GM23338 (cell line): ENCODE results near the gene PAX9. TPM values are rescaled to one million over a fixed set of nuclear protein-coding genes. Genes with fewer than 3 reads are reported as not detected.

Source experiments
- ATAC-seq: fragments of 200-7000 bp; cut with Tn5 transposase; 3 replicates; pipeline ENCODE4 v1.9.1; 2020
- DNase-seq: peaks from one replicate; pipeline ENCODE4 v3.0.0-alpha.2; 2015; ENCODE audit warnings: low spot score
- H2AFZ ChIP-seq: fragments of 200-600 bp; sonication (generic); 2 replicates; pipeline ENCODE4 v1.8.0; 2016; ENCODE audit warnings: antibody characterized with exemption, mild to moderate bottlenecking, moderate library complexity
- H3F3A ChIP-seq: fragments of 200-600 bp; sonication (generic); replicated peaks from 2 replicates; pipeline ENCODE4 v1.8.0; 2017; ENCODE audit warnings: antibody characterized with exemption, mixed run types, low read depth
- H3K27ac ChIP-seq: fragments of 200-600 bp; sonication (generic); 2 replicates; pipeline ENCODE4 v1.6.1; 2016; ENCODE audit warnings: low read depth
- H3K27me3 ChIP-seq: fragments of 200-600 bp; sonication (generic); 2 replicates; pipeline ENCODE4 v1.8.0; 2016; ENCODE audit warnings: mild to moderate bottlenecking, mixed run types, moderate library complexity; ENCODE audit not compliant: insufficient read depth
- H3K36me3 ChIP-seq: fragments of 200-600 bp; sonication (generic); 2 replicates; pipeline ENCODE4 v1.8.0; 2016; ENCODE audit warnings: mild to moderate bottlenecking; ENCODE audit not compliant: insufficient read depth
- H3K4me1 ChIP-seq: fragments of 200-600 bp; sonication (generic); 2 replicates; pipeline ENCODE4 v1.8.0; 2016; ENCODE audit warnings: mild to moderate bottlenecking, moderate library complexity; ENCODE audit not compliant: insufficient read depth
- H3K4me2 ChIP-seq: fragments of 200-600 bp; sonication (generic); 2 replicates; pipeline ENCODE4 v1.7.1; 2017; ENCODE audit warnings: mixed run types
- H3K4me3 ChIP-seq: fragments of 200-600 bp; sonication (generic); 2 replicates; pipeline ENCODE4 v1.6.1; 2016; ENCODE audit warnings: mixed run types
- H3K79me2 ChIP-seq: fragments of 200-600 bp; sonication (generic); replicated peaks from 2 replicates; pipeline ENCODE4 v1.8.0; 2017; ENCODE audit warnings: mild to moderate bottlenecking; ENCODE audit not compliant: insufficient read depth
- H3K9me2 ChIP-seq: fragments of 200-600 bp; sonication (generic); 2 replicates; pipeline ENCODE4 v1.8.0; 2017; ENCODE audit not compliant: insufficient read depth
- H4K20me1 ChIP-seq: fragments of 200-600 bp; sonication (generic); replicated peaks from 2 replicates; pipeline ENCODE4 v1.8.0; 2017; ENCODE audit warnings: mild to moderate bottlenecking; ENCODE audit not compliant: insufficient read depth
- H3K27ac Mint-ChIP-seq: 2 replicates; pipeline ENCODE4 v1.8.0; 2020; ENCODE audit warnings: inconsistent platforms, mild to moderate bottlenecking, moderate library complexity, mixed read lengths
- H3K27me3 Mint-ChIP-seq: 3 replicates; pipeline ENCODE4 v1.8.0; 2022; ENCODE audit warnings: low read depth, mild to moderate bottlenecking, moderate library complexity, mixed read lengths, inconsistent platforms; ENCODE audit not compliant: insufficient read depth, poor library complexity
- H3K36me3 Mint-ChIP-seq: 3 replicates; pipeline ENCODE4 v1.8.0; 2021; ENCODE audit warnings: low read depth, mild to moderate bottlenecking, inconsistent platforms, moderate library complexity, mixed read lengths
- H3K4me1 Mint-ChIP-seq: 3 replicates; pipeline ENCODE4 v1.8.0; 2020; ENCODE audit warnings: mild to moderate bottlenecking, inconsistent platforms, mixed read lengths
- H3K4me3 Mint-ChIP-seq: 3 replicates; pipeline ENCODE4 v1.8.0; 2021; ENCODE audit warnings: moderate library complexity, mild to moderate bottlenecking, inconsistent platforms, mixed read lengths
- H3K9me3 Mint-ChIP-seq: 3 replicates; pipeline ENCODE4 v1.8.0; 2020; ENCODE audit warnings: moderate library complexity, mild to moderate bottlenecking, inconsistent platforms, mixed read lengths
- CREB1 ChIP-seq: fragments of 250-450 bp; sonication (Bioruptor Pico); IDR thresholded peaks from 2 replicates; pipeline ENCODE4 v1.5.0; 2020; ENCODE audit warnings: low read depth, mild to moderate bottlenecking, moderate library complexity
- EZH2 ChIP-seq: fragments of 200-600 bp; sonication (generic); IDR thresholded peaks from one replicate; pipeline ENCODE4 v1.8.0; 2017; ENCODE audit warnings: antibody characterized with exemption, mild to moderate bottlenecking, low read depth; ENCODE audit not compliant: unreplicated experiment
- EZH2phosphoT487 ChIP-seq: fragments of 200-600 bp; sonication (generic); IDR thresholded peaks from one replicate; pipeline ENCODE4 v1.8.1; 2018; ENCODE audit warnings: antibody characterized with exemption; ENCODE audit not compliant: unreplicated experiment
- JUNB ChIP-seq: IDR thresholded peaks from one replicate; pipeline ENCODE4 v1.6.1; 2016; ENCODE audit warnings: antibody characterized with exemption; ENCODE audit not compliant: unreplicated experiment
- NANOG ChIP-seq: IDR thresholded peaks from 2 replicates; pipeline ENCODE4 v1.6.1; 2016; ENCODE audit warnings: antibody characterized with exemption, borderline replicate concordance
- POLR2AphosphoS5 ChIP-seq: IDR thresholded peaks from 2 replicates; pipeline ENCODE4 v1.6.1; 2016; ENCODE audit warnings: antibody characterized with exemption, low read depth
- STAT1 ChIP-seq: IDR thresholded peaks from one replicate; pipeline ENCODE4 v1.6.1; 2016; ENCODE audit warnings: antibody characterized with exemption; ENCODE audit not compliant: unreplicated experiment
- ZNF114 ChIP-seq: fragments of 250-450 bp; sonication (Bioruptor Pico); IDR thresholded peaks from 2 replicates; pipeline ENCODE4 v1.5.0; 2020; ENCODE audit warnings: mild to moderate bottlenecking, moderate library complexity
- ZNF331 ChIP-seq: fragments of 250-450 bp; sonication (Bioruptor Pico); IDR thresholded peaks from 2 replicates; pipeline ENCODE4 v1.5.0; 2020; ENCODE audit warnings: low read depth, mild to moderate bottlenecking, moderate library complexity
- polyA plus RNA-seq: library from polyadenylated mRNA; unstranded; fragments of >200 nt; fragmentation: Nextera tagmentation; extraction: Ambion mirVana; gene quantifications from 2 replicates; pipeline ENCODE4 v1.2.1, GENCODE V29; 2016
- total RNA-seq: library from RNA; depleted of rRNA; stranded (reverse); fragments of >200 nt; shearing (Covaris generic); gene quantifications from 2 replicates; pipeline ENCODE4 v1.2.3, GENCODE V29; 2014
- TF ChIP-seq, protein P1 (sequence below), 2 experiments: fragments of 200-600 bp in 1 of 2; sonication (generic) in 1 of 2; conservative IDR thresholded peaks; 2 replicates each; pipeline versions ENCODE4 v1.5.1 to v1.6.1; 2016 to 2017; ENCODE audit warnings: antibody characterized with exemption in 2 of 2, low read depth in 2 of 2, mild to moderate bottlenecking in 2 of 2, moderate library complexity in 1 of 2
- TF ChIP-seq, protein P2 (sequence below): IDR thresholded peaks from one replicate; pipeline ENCODE4 v1.6.1; 2018; ENCODE audit warnings: antibody characterized with exemption; ENCODE audit not compliant: unreplicated experiment
- TF ChIP-seq, protein P3 (sequence below): fragments of 250-450 bp; sonication (Bioruptor Pico); IDR thresholded peaks from 2 replicates; pipeline ENCODE4 v1.5.0; 2020; ENCODE audit warnings: mild to moderate bottlenecking, moderate library complexity

Gene PAX9
- total and polyA plus RNA-seq, 2 experiments from 2014 or later = 0.74 TPM; not detected in 1

DNA sequence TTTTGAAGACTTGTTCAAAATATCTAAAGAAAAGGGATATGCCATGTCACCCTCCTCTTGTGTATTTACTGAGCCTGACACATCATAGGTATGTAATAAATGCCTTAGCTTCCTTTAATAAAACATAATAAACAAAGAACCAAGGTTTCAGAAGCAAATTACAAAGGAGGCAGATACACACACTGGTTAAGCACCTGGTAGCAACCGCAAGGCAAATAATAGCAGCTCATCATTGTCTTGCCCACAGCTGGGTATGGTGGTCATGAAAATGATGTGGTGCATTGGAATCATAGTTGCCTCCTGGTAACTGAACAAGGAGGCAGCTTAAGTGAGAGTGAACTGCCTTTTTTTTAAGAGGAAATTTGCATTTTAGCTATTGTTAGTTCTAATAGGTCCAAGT is 39.0 kb downstream of the PAX9 start (continued):
- TF ChIP-seq, protein P1, sequence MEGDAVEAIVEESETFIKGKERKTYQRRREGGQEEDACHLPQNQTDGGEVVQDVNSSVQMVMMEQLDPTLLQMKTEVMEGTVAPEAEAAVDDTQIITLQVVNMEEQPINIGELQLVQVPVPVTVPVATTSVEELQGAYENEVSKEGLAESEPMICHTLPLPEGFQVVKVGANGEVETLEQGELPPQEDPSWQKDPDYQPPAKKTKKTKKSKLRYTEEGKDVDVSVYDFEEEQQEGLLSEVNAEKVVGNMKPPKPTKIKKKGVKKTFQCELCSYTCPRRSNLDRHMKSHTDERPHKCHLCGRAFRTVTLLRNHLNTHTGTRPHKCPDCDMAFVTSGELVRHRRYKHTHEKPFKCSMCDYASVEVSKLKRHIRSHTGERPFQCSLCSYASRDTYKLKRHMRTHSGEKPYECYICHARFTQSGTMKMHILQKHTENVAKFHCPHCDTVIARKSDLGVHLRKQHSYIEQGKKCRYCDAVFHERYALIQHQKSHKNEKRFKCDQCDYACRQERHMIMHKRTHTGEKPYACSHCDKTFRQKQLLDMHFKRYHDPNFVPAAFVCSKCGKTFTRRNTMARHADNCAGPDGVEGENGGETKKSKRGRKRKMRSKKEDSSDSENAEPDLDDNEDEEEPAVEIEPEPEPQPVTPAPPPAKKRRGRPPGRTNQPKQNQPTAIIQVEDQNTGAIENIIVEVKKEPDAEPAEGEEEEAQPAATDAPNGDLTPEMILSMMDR (conservative IDR thresholded peaks at IDR 0.05; ENCODE audit: low read depth in 2 of 2) = no peak

DNA sequence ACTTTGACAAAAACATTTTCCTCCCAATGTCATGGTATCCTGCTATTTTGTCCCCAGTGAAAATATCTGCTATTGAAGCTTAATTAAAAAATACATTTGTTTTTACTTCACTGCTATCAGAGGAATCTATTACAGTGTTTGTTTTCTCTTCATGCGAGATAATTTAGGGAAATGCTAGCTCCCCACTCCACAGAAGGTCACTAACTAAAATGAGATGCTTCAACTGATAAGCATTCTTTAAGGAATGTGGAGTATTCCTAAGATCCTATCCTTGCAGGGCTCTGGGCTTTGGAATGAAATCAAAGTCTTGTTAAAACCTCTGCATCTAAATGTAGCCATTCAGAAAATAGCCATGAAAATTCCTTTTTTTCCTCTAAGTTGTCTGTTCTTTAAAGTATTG is 39.5 kb downstream of the PAX9 start:
- DNase-seq (no peak), ATAC-seq (no peak; the same call in 2 of the 3 replicates)
- Histone ChIP-seq H3K27ac (no peak overlapping the region), H3K36me3 (no peaks in the 10 kb centered on the region), H3K27me3 (no peaks in the 10 kb centered on the region), H3K9me2 (peaks cover 5% of the 10 kb centered on the region; the same call in 1 of the 2 replicates), H3K4me1 (no peaks in the 10 kb centered on the region), H2AFZ (no peak overlapping the region), H3K79me2 (no peaks in the 10 kb centered on the region), H4K20me1 (no peaks in the 10 kb centered on the region), H3K4me2 (no peak overlapping the region), H3F3A (no peaks in the 10 kb centered on the region), H3K4me3 (no peak overlapping the region)
- H3K36me3 Mint-ChIP-seq = peaks cover 10% of the 10 kb centered on the region; the same call in 2 of the 3 replicates
- H3K4me3 Mint-ChIP-seq = no peak overlapping the region
- H3K9me3 Mint-ChIP-seq = peaks cover 12% of the 10 kb centered on the region
- no peak overlapping the region for H3K27ac Mint-ChIP-seq
- peaks cover 3% of the 10 kb centered on the region; the same call in 2 of the 3 replicates for H3K4me1 Mint-ChIP-seq
- H3K27me3 Mint-ChIP-seq = peaks cover 2% of the 10 kb centered on the region
- TF ChIP-seq POLR2AphosphoS5 (no peak), JUNB (no peak), ZNF114 (CRISPR knock-in tag) (no peak), EZH2 (no peak), ZNF331 (CRISPR knock-in tag) (no peak), EZH2phosphoT487 (no peak), NANOG (no peak), CREB1 (CRISPR knock-in tag) (no peak), STAT1 (no peak)
- TF ChIP-seq, protein P2, sequence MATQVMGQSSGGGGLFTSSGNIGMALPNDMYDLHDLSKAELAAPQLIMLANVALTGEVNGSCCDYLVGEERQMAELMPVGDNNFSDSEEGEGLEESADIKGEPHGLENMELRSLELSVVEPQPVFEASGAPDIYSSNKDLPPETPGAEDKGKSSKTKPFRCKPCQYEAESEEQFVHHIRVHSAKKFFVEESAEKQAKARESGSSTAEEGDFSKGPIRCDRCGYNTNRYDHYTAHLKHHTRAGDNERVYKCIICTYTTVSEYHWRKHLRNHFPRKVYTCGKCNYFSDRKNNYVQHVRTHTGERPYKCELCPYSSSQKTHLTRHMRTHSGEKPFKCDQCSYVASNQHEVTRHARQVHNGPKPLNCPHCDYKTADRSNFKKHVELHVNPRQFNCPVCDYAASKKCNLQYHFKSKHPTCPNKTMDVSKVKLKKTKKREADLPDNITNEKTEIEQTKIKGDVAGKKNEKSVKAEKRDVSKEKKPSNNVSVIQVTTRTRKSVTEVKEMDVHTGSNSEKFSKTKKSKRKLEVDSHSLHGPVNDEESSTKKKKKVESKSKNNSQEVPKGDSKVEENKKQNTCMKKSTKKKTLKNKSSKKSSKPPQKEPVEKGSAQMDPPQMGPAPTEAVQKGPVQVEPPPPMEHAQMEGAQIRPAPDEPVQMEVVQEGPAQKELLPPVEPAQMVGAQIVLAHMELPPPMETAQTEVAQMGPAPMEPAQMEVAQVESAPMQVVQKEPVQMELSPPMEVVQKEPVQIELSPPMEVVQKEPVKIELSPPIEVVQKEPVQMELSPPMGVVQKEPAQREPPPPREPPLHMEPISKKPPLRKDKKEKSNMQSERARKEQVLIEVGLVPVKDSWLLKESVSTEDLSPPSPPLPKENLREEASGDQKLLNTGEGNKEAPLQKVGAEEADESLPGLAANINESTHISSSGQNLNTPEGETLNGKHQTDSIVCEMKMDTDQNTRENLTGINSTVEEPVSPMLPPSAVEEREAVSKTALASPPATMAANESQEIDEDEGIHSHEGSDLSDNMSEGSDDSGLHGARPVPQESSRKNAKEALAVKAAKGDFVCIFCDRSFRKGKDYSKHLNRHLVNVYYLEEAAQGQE = no peak
- TF ChIP-seq, protein P1 (conservative IDR thresholded peaks at IDR 0.05; ENCODE audit: low read depth in 2 of 2) = no peak
- TF ChIP-seq, protein P3, sequence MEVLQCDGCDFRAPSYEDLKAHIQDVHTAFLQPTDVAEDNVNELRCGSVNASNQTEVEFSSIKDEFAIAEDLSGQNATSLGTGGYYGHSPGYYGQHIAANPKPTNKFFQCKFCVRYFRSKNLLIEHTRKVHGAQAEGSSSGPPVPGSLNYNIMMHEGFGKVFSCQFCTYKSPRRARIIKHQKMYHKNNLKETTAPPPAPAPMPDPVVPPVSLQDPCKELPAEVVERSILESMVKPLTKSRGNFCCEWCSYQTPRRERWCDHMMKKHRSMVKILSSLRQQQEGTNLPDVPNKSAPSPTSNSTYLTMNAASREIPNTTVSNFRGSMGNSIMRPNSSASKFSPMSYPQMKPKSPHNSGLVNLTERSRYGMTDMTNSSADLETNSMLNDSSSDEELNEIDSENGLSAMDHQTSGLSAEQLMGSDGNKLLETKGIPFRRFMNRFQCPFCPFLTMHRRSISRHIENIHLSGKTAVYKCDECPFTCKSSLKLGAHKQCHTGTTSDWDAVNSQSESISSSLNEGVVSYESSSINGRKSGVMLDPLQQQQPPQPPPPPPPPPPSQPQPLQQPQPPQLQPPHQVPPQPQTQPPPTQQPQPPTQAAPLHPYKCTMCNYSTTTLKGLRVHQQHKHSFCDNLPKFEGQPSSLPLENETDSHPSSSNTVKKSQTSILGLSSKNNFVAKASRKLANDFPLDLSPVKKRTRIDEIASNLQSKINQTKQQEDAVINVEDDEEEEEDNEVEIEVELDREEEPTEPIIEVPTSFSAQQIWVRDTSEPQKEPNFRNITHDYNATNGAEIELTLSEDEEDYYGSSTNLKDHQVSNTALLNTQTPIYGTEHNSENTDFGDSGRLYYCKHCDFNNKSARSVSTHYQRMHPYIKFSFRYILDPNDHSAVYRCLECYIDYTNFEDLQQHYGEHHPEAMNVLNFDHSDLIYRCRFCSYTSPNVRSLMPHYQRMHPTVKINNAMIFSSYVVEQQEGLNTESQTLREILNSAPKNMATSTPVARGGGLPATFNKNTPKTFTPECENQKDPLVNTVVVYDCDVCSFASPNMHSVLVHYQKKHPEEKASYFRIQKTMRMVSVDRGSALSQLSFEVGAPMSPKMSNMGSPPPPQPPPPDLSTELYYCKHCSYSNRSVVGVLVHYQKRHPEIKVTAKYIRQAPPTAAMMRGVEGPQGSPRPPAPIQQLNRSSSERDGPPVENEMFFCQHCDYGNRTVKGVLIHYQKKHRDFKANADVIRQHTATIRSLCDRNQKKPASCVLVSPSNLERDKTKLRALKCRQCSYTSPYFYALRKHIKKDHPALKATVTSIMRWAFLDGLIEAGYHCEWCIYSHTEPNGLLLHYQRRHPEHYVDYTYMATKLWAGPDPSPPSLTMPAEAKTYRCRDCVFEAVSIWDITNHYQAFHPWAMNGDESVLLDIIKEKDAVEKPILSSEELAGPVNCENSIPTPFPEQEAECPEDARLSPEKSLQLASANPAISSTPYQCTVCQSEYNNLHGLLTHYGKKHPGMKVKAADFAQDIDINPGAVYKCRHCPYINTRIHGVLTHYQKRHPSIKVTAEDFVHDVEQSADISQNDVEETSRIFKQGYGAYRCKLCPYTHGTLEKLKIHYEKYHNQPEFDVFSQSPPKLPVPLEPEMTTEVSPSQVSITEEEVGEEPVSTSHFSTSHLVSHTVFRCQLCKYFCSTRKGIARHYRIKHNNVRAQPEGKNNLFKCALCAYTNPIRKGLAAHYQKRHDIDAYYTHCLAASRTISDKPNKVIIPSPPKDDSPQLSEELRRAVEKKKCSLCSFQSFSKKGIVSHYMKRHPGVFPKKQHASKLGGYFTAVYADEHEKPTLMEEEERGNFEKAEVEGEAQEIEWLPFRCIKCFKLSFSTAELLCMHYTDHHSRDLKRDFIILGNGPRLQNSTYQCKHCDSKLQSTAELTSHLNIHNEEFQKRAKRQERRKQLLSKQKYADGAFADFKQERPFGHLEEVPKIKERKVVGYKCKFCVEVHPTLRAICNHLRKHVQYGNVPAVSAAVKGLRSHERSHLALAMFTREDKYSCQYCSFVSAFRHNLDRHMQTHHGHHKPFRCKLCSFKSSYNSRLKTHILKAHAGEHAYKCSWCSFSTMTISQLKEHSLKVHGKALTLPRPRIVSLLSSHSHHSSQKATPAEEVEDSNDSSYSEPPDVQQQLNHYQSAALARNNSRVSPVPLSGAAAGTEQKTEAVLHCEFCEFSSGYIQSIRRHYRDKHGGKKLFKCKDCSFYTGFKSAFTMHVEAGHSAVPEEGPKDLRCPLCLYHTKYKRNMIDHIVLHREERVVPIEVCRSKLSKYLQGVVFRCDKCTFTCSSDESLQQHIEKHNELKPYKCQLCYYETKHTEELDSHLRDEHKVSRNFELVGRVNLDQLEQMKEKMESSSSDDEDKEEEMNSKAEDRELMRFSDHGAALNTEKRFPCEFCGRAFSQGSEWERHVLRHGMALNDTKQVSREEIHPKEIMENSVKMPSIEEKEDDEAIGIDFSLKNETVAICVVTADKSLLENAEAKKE = no peak
